Naive thymus-derived CD4-positive, alpha-beta T cell (primary cell): ENCODE results near the gene CRYBG1. TPM values are rescaled to one million over a fixed set of nuclear protein-coding genes. Genes with fewer than 3 reads are reported as not detected.

ENCODE experiments used
- ATAC-seq: fragments of 150-1000 bp; cut with Tn5 transposase; 2 replicates; pipeline ENCODE4 v1.10.0; 2021; ENCODE audit warnings: mild to moderate bottlenecking, moderate library complexity
- CTCF ChIA-PET: fragments of 350-600 bp; sonication (Branson Sonifier 250); formaldehyde crosslinking; loops from one replicate; lab custom pipeline; 2021; ENCODE audit warnings: antibody characterized with exemption; lab: Charles Lee
- POLR2A ChIA-PET: fragments of 350-600 bp; sonication (Branson Sonifier 250); formaldehyde crosslinking; loops from one replicate; lab custom pipeline; 2021; ENCODE audit warnings: antibody characterized with exemption, inconsistent platforms; lab: Charles Lee
- DNase-seq, 9 donors: peaks; one replicate each; pipeline versions ENCODE4 v3.0.0 to v3.0.0-alpha.2; 2020 to 2022; ENCODE audit warnings: mixed read lengths in 1 of 9
- H3K27ac ChIP-seq: one replicate; pipeline ENCODE4 v1.7.0; 2013; ENCODE audit warnings: mild to moderate bottlenecking, low read depth, low read length, moderate library complexity
- H3K27me3 ChIP-seq, 2 donors: one replicate each; pipeline ENCODE4 v1.7.0; 2013; ENCODE audit warnings: low read length in 2 of 2, mild to moderate bottlenecking in 2 of 2, moderate library complexity in 2 of 2; ENCODE audit not compliant: control insufficient read depth in 2 of 2, insufficient read depth in 2 of 2
- H3K36me3 ChIP-seq, 3 experiments: 1 replicate in 2 of 3; 2 replicates in 1 of 3; pipeline ENCODE4 v1.7.0; 2013; ENCODE audit warnings: low read length in 3 of 3, mild to moderate bottlenecking in 3 of 3, moderate library complexity in 1 of 3; ENCODE audit not compliant: insufficient read depth in 3 of 3, control insufficient read depth in 2 of 3
- H3K4me1 ChIP-seq, 2 donors: one replicate each; pipeline ENCODE4 v1.7.0; 2013; ENCODE audit warnings: low read length in 2 of 2, mild to moderate bottlenecking in 2 of 2, moderate library complexity in 1 of 2; ENCODE audit not compliant: control insufficient read depth in 2 of 2, insufficient read depth in 2 of 2
- H3K4me3 ChIP-seq: 2 replicates; pipeline ENCODE4 v1.7.0; 2013; ENCODE audit warnings: mild to moderate bottlenecking, low read length
- H3K9me3 ChIP-seq, 3 experiments: 1 replicate in 2 of 3; 2 replicates in 1 of 3; pipeline ENCODE4 v1.7.0; 2013; ENCODE audit warnings: low read length in 3 of 3; ENCODE audit not compliant: control insufficient read depth in 2 of 3
- H3K27ac Mint-ChIP-seq, 9 donors: one replicate each; pipeline ENCODE4 v1.8.0; 2020 to 2022; ENCODE audit warnings: mixed read lengths in 9 of 9, mild to moderate bottlenecking in 8 of 9, moderate library complexity in 5 of 9, inconsistent platforms in 2 of 9
- H3K27me3 Mint-ChIP-seq, 5 donors: one replicate each; pipeline ENCODE4 v1.8.0; 2021 to 2022; ENCODE audit warnings: mixed read lengths in 5 of 5, mild to moderate bottlenecking in 1 of 5
- H3K36me3 Mint-ChIP-seq, 5 donors: one replicate each; pipeline ENCODE4 v1.8.0; 2020 to 2022; ENCODE audit warnings: mixed read lengths in 5 of 5, mild to moderate bottlenecking in 3 of 5, inconsistent platforms in 1 of 5
- H3K4me1 Mint-ChIP-seq, 7 donors: one replicate each; pipeline ENCODE4 v1.8.0; 2020 to 2022; ENCODE audit warnings: mixed read lengths in 7 of 7, mild to moderate bottlenecking in 3 of 7, inconsistent platforms in 1 of 7
- H3K4me3 Mint-ChIP-seq, 10 donors: one replicate each; pipeline ENCODE4 v1.8.0; 2020 to 2022; ENCODE audit warnings: mild to moderate bottlenecking in 10 of 10, mixed read lengths in 10 of 10, moderate library complexity in 6 of 10, inconsistent platforms in 2 of 10
- H3K9me3 Mint-ChIP-seq, 11 donors: one replicate each; pipeline ENCODE4 v1.8.0; 2020 to 2022; ENCODE audit warnings: mixed read lengths in 11 of 11, mild to moderate bottlenecking in 4 of 11, inconsistent platforms in 1 of 11, moderate library complexity in 1 of 11
- intact Hi-C, 2 donors: fragments of 100-400 bp; cut with micrococcal nuclease; formaldehyde crosslinking; loops; one replicate each; pipeline ENCODE4 v1.15.1; 2023
- polyA plus RNA-seq, 2 donors: library from polyadenylated mRNA; unstranded; fragments of 300-500 nt; fragmentation: Illumina TruSeq; gene quantifications; one replicate each; pipeline ENCODE4 v1.2.3, GENCODE V29; 2021
- total RNA-seq, 6 experiments: library from RNA in 5 of 6; stranded (reverse) in 5 of 6; gene quantifications; 1 replicate in 5 of 6; 2 replicates in 1 of 6; pipeline ENCODE4 v1.2.3 and lab custom pipeline; 2021 to 2026

The CRYBG1 gene
- total and polyA plus RNA-seq, 7 experiments from 2014 or later = 11.3 to 39.8 (median 30.3) TPM

- intact Hi-C loops = no loop called here
- no peaks in the 10 kb centered on the region for H3K27me3 ChIP-seq
- CTCF ChIA-PET = no interaction called here
- POLR2A ChIA-PET = no interaction called here
- peaks cover 0 to 26% (median 5%) of the 10 kb centered on the region in 5 donors for H3K27me3 Mint-ChIP-seq
- no peaks in the 10 kb centered on the region for H3K36me3 Mint-ChIP-seq
- ATAC-seq (no peak), DNase-seq (no peak)
- H3K36me3 ChIP-seq = no peaks in the 10 kb centered on the region
- no peak overlapping the region for H3K27ac Mint-ChIP-seq
- H3K4me1 Mint-ChIP-seq = peaks cover 0 to 5% (median 4%) of the 10 kb centered on the region in 7 donors
- no peak overlapping the region for H3K4me3 ChIP-seq
- no peak overlapping the region for H3K4me3 Mint-ChIP-seq
- no peak overlapping the region for H3K27ac ChIP-seq
- peaks cover 0 to 3% (median 0%) of the 10 kb centered on the region in 11 donors for H3K9me3 Mint-ChIP-seq
- H3K4me1 ChIP-seq = no peaks in the 10 kb centered on the region
- no peaks in the 10 kb centered on the region for H3K9me3 ChIP-seq
These were observed 129.9 kb downstream of the CRYBG1 start for GRCh38 chr6:106490436-106490835.

GRCh38 chr6:106490974-106491373 lies 130.5 kb downstream of the CRYBG1 start:
- Mint-ChIP-seq H3K9me3 (peaks cover 0 to 3% (median 0%) of the 10 kb centered on the region in 11 donors), H3K27me3 (peaks cover 0 to 21% (median 5%) of the 10 kb centered on the region in 5 donors), H3K4me1 (peaks cover 0 to 5% (median 4%) of the 10 kb centered on the region in 7 donors), H3K4me3 (no peak overlapping the region), H3K36me3 (no peaks in the 10 kb centered on the region), H3K27ac (no peak overlapping the region)
- ChIA-PET POLR2A (no interaction called here), CTCF (interaction anchor here (1.0 kb wide), 1 partner anchor 25 kb away, joined by 3 read pairs; no protein-coding TSS in a partner anchor)
- Histone ChIP-seq H3K9me3 (no peaks in the 10 kb centered on the region), H3K27me3 (no peaks in the 10 kb centered on the region), H3K27ac (no peak overlapping the region), H3K4me1 (no peaks in the 10 kb centered on the region), H3K4me3 (no peak overlapping the region), H3K36me3 (no peaks in the 10 kb centered on the region)
- DNase-seq = no peak
- intact Hi-C loops = no loop called here
- no peak for ATAC-seq

- no peak for ATAC-seq
- intact Hi-C loops = no loop called here
- Mint-ChIP-seq H3K4me1 (peaks cover 0 to 5% (median 4%) of the 10 kb centered on the region in 7 donors), H3K9me3 (no peaks in the 10 kb centered on the region), H3K36me3 (no peaks in the 10 kb centered on the region), H3K27me3 (peaks cover 0 to 17% (median 5%) of the 10 kb centered on the region in 5 donors), H3K27ac (no peak overlapping the region), H3K4me3 (no peak overlapping the region)
- DNase-seq = no peak
- H3K36me3 ChIP-seq = no peaks in the 10 kb centered on the region
- H3K4me3 ChIP-seq = no peak overlapping the region
- no peaks in the 10 kb centered on the region for H3K9me3 ChIP-seq
- POLR2A ChIA-PET = no interaction called here
- no peaks in the 10 kb centered on the region for H3K4me1 ChIP-seq
- H3K27ac ChIP-seq = no peak overlapping the region
- CTCF ChIA-PET = no interaction called here
- H3K27me3 ChIP-seq = no peaks in the 10 kb centered on the region
These were observed 134.5 kb downstream of the CRYBG1 start for GRCh38 chr6:106495014-106495413.

GRCh38 chr6:106496823-106497222 lies 136.3 kb downstream of the CRYBG1 start:
- Histone ChIP-seq H3K9me3 (no peaks in the 10 kb centered on the region), H3K4me3 (no peak overlapping the region), H3K27me3 (no peaks in the 10 kb centered on the region), H3K4me1 (no peaks in the 10 kb centered on the region), H3K27ac (no peak overlapping the region), H3K36me3 (no peaks in the 10 kb centered on the region)
- intact Hi-C loops = no loop called here
- H3K4me3 Mint-ChIP-seq = no peak overlapping the region
- ChIA-PET POLR2A (no interaction called here), CTCF (no interaction called here)
- H3K27me3 Mint-ChIP-seq = peaks cover 0 to 30% (median 5%) of the 10 kb centered on the region in 5 donors
- peaks cover 0 to 5% (median 4%) of the 10 kb centered on the region in 7 donors for H3K4me1 Mint-ChIP-seq
- H3K9me3 Mint-ChIP-seq = no peaks in the 10 kb centered on the region
- no peaks in the 10 kb centered on the region for H3K36me3 Mint-ChIP-seq
- ATAC-seq (no peak), DNase-seq (no peak)
- H3K27ac Mint-ChIP-seq = no peak overlapping the region

- H3K27ac Mint-ChIP-seq = no peak overlapping the region
- no peak overlapping the region for H3K4me3 Mint-ChIP-seq
- ChIA-PET POLR2A (interaction anchor here (2.4 kb wide), 1 partner anchor 11 kb away, joined by 6 read pairs; no protein-coding TSS in a partner anchor), CTCF (interaction anchor here (0.6 kb wide), 1 partner anchor 52 kb away, joined by 3 read pairs; no protein-coding TSS in a partner anchor)
- no peaks in the 10 kb centered on the region for H3K36me3 Mint-ChIP-seq
- no peak overlapping the region for H3K4me3 ChIP-seq
- H3K36me3 ChIP-seq = no peaks in the 10 kb centered on the region
- H3K9me3 ChIP-seq = no peaks in the 10 kb centered on the region
- no peak for DNase-seq
- ATAC-seq = peak; percentile 57
- no peaks in the 10 kb centered on the region for H3K4me1 ChIP-seq
- H3K27me3 Mint-ChIP-seq = peaks cover 0 to 17% (median 0%) of the 10 kb centered on the region in 5 donors
- H3K4me1 Mint-ChIP-seq = peaks cover 0 to 1% (median 0%) of the 10 kb centered on the region in 7 donors
- H3K9me3 Mint-ChIP-seq = no peaks in the 10 kb centered on the region
- no peaks in the 10 kb centered on the region for H3K27me3 ChIP-seq
- intact Hi-C loops = no loop called here
- H3K27ac ChIP-seq = no peak overlapping the region
These were observed 141.4 kb downstream of the CRYBG1 start for GRCh38 chr6:106501960-106502371.

- DNase-seq = no peak
- intact Hi-C loops = no loop called here
- Histone ChIP-seq H3K36me3 (no peaks in the 10 kb centered on the region), H3K4me3 (no peak overlapping the region), H3K4me1 (no peaks in the 10 kb centered on the region), H3K9me3 (no peaks in the 10 kb centered on the region), H3K27ac (no peak overlapping the region), H3K27me3 (no peaks in the 10 kb centered on the region)
- peaks cover 0 to 21% (median 0%) of the 10 kb centered on the region in 5 donors for H3K27me3 Mint-ChIP-seq
- ChIA-PET CTCF (interaction anchor here (0.6 kb wide), 1 partner anchor 56 kb away, joined by 3 read pairs; no protein-coding TSS in a partner anchor), POLR2A (interaction anchor here (2.4 kb wide), 1 partner anchor 10 kb away, joined by 6 read pairs; no protein-coding TSS in a partner anchor)
- no peak overlapping the region for H3K27ac Mint-ChIP-seq
- H3K9me3 Mint-ChIP-seq = no peaks in the 10 kb centered on the region
- H3K4me3 Mint-ChIP-seq = no peak overlapping the region
- no peaks in the 10 kb centered on the region for H3K36me3 Mint-ChIP-seq
- no peak for ATAC-seq
- peaks cover 0 to 1% (median 0%) of the 10 kb centered on the region in 7 donors for H3K4me1 Mint-ChIP-seq
These were observed 142.0 kb downstream of the CRYBG1 start for GRCh38 chr6:106502559-106502958.

- ChIA-PET CTCF (interaction anchor here (1.6 to 7.1 kb wide), 2 partner anchors 47 to 60 kb away, joined by 3 to 74 read pairs; no protein-coding TSS in a partner anchor), POLR2A (interaction anchor here (0.7 to 1.8 kb wide), 2 partner anchors 30 to 34 kb away, joined by 4 read pairs; no protein-coding TSS in a partner anchor)
- H3K27ac Mint-ChIP-seq = no peak overlapping the region
These were observed 147.8 kb downstream of the CRYBG1 start for GRCh38 chr6:106508277-106508676.

More at GRCh38 chr6:106508277-106508676, 147.8 kb downstream of the CRYBG1 start:
- intact Hi-C loops = no loop called here
- Histone ChIP-seq H3K9me3 (no peaks in the 10 kb centered on the region), H3K4me1 (peaks cover 7 to 8% of the 10 kb centered on the region in 2 donors), H3K27me3 (no peaks in the 10 kb centered on the region), H3K36me3 (peaks cover 0 to 11% (median 0%) of the 10 kb centered on the region in 3 experiments), H3K27ac (no peak overlapping the region), H3K4me3 (no peak overlapping the region)
- peaks cover 15 to 30% (median 19%) of the 10 kb centered on the region in 7 donors for H3K4me1 Mint-ChIP-seq
- DNase-seq = no peak
- H3K27me3 Mint-ChIP-seq = peaks cover 0 to 39% (median 0%) of the 10 kb centered on the region in 5 donors
- H3K9me3 Mint-ChIP-seq = peaks cover 0 to 4% (median 0%) of the 10 kb centered on the region in 11 donors
- no peak for ATAC-seq
- no peaks in the 10 kb centered on the region for H3K36me3 Mint-ChIP-seq
- no peak overlapping the region for H3K4me3 Mint-ChIP-seq
